Measurements from ENCODE around the gene DISP2. TPM values are rescaled to one million over a fixed set of nuclear protein-coding genes. Genes with fewer than 3 reads are reported as not detected.

The DISP2 gene
- total and polyA plus RNA-seq, 9 of the 15 experiments (the other 6 are each of a cell fraction or from before 2014, with no cell fraction given): 0.06 to 0.89 (median 0.15) TPM; not detected in 1

- H4K20me1 ChIP-seq (replicated peaks; ENCODE audit: control insufficient read depth, insufficient read depth, low read length): peaks cover 6% of the 10 kb centered on the region; the same call in 1 of the 2 replicates
- H3K4me3 ChIP-seq: no peak overlapping the region
- no TSS peak for BruUV-seq (replicated peaks)
- no peaks in the 10 kb centered on the region for H3K9me1 ChIP-seq (ENCODE audit: control insufficient read depth, insufficient read depth, low read length)
- intact Hi-C loops (cut with micrococcal nuclease) (loop anchor here (1.0 to 5.0 kb wide), 3 partner anchors 18 to 122 kb away; no protein-coding TSS in a partner anchor), in situ Hi-C loops (cut with MboI) (no loop called here)
- no peaks in the 10 kb centered on the region for H3K27me3 ChIP-seq (ENCODE audit: control insufficient read depth in 2 of 2, insufficient read depth in 2 of 2, low read length in 2 of 2)
- H3K27ac ChIP-seq (ENCODE audit: extremely low read depth, low read depth, low read length): no peak overlapping the region
- H3K79me2 ChIP-seq (ENCODE audit: control insufficient read depth, insufficient read depth, low read length): no peaks in the 10 kb centered on the region
- H3K4me2 ChIP-seq (ENCODE audit: insufficient read depth, low read length): no peak overlapping the region
- no peak overlapping the region for H3K9ac ChIP-seq (ENCODE audit: insufficient read depth in 1 of 2, low read depth in 2 of 2, low read length in 2 of 2)
- 53% methylated on average over 9 of the region's 11 CpGs for WGBS (ENCODE audit: insufficient coverage, low coverage, missing lambda C conversion rate)
- POLR2A ChIA-PET: interaction anchor here (0.8 to 4.8 kb wide), 3 partner anchors 10 to 45 kb away, joined by 3 to 30 read pairs (median 4); partner anchors contain the start of gene DISP2
- H2AFZ ChIP-seq (ENCODE audit: low read depth, low read length): no peak overlapping the region
- H3K4me1 ChIP-seq (replicated peaks in 1 of 2; ENCODE audit: control insufficient read depth in 2 of 2, insufficient read depth in 2 of 2, low read length in 2 of 2): peaks cover 14 to 56% of the 10 kb centered on the region in 2 experiments
- CTCF ChIA-PET (ENCODE audit: low intra/inter-chr PET ratio): interaction anchor here (0.9 to 1.6 kb wide), 5 partner anchors 15 to 65 kb away, joined by 3 to 11 read pairs (median 4); no protein-coding TSS in a partner anchor
- DNase-seq (ENCODE audit: extremely low read depth in 1 of 4, low spot score in 3 of 4): no peak
- no peak for FAIRE-seq
- ATAC-seq: no peak
- H3K36me3 ChIP-seq (ENCODE audit: control insufficient read depth, insufficient read depth, low read length): no peaks in the 10 kb centered on the region
- no peaks in the 10 kb centered on the region for H3K9me3 ChIP-seq (replicated peaks; ENCODE audit: control insufficient read depth, insufficient read depth, low read depth, low read length)
- TF ChIP-seq FIP1L1 (IDR thresholded peaks at IDR 0.05; ENCODE audit: low read depth, low read length, poor library complexity, severe bottlenecking) (no peak), HNRNPH1 (optimal IDR thresholded peaks at IDR 0.05; ENCODE audit: low read depth, low read length) (no peak), RAD51 (IDR thresholded peaks at IDR 0.05; ENCODE audit: borderline replicate concordance, low read depth) (no peak), ATF7 (IDR thresholded peaks at IDR 0.05) (no peak), EWSR1 (IDR thresholded peaks at IDR 0.05; ENCODE audit: borderline replicate concordance, low read depth, partially characterized antibody) (no peak), TAF1 (IDR thresholded peaks at IDR 0.05; ENCODE audit: control insufficient read depth, extremely low read depth, insufficient read depth, low read length, severe bottlenecking) (no peak), ZFP30 (CRISPR knock-in tag; IDR thresholded peaks at IDR 0.05; ENCODE audit: borderline replicate concordance) (no peak), SPI1 (IDR thresholded peaks at IDR 0.05; ENCODE audit: borderline replicate concordance, low read depth, low read length) (no peak)
Observed at GRCh38 chr15:40338921-40339620, 18.9 kb upstream of the DISP2 start.

All from K562 (cell line).